Left renal pelvis (tissue), 4 donors: Measurements from ENCODE around the gene VPS4A. TPM values are rescaled to one million over a fixed set of nuclear protein-coding genes. Genes with fewer than 3 reads are reported as not detected.
"Not testable (repeated sequence)": the region's sequence is repeated elsewhere in the genome, so short reads cannot be mapped to it uniquely, and the experiment has no call there.

Source experiments
- DNase-seq, 4 donors: peaks; one replicate each; pipeline ENCODE4 v3.0.0-alpha.2; 2013; ENCODE audit warnings: low read depth in 4 of 4, low spot score in 3 of 4
- polyA plus RNA-seq, 4 donors: library from polyadenylated mRNA; unstranded; fragments of 120-200 nt; gene quantifications; one replicate each; pipeline ENCODE4 v1.2.1, GENCODE V29; 2013; ENCODE audit not compliant: insufficient read length in 4 of 4

VPS4A gene
- polyA plus RNA-seq, 4 donors = 38.5 to 54.1 (median 43.0) TPM

DNA sequence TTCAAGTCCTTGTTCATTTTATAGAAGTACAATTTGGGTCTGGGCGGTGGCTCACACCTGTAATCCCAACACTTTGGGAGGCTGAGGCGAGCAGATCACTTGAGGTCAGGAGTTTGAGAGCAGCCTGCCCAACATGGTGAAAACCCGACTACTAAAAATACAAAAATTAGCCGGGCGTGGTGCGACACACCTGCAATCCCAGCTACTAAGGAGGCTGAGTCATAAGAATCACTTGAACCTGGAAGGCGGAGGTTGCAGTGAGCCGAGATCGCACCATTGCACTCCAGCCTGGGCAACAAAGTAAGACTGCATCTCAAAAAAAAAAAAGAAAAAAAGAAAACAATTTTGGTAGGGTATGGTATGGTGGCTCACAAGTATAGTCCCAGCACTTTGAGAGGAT, 48.9 kb downstream of the VPS4A start:
- DNase-seq = not testable (repeated sequence)

GRCh38 chr16:69363281-69363717, 52.1 kb downstream of the VPS4A start:
- no peak for DNase-seq

GRCh38 chr16:69364088-69364487, 52.9 kb downstream of the VPS4A start:
- no peak for DNase-seq

DNA sequence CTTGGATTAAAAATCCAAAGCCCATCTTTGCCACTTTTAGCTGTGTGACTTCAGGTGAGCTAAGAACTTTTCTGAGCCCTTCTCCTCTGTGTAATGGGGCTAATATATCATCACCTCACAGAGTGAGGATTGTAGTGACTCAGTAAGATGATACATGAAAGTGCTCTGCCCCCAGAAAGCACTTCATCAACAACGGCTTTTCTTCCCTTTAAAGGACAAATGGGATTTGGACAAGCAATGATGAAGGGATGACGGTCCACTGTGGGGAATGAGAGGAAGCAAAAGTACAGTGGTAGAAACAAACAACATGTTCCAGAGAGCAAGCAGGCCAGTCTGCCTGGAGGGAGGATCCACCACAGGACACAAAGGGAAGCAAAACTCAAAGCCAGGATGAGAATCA, 54.8 kb downstream of the VPS4A start:
- no peak for DNase-seq

- DNase-seq = no peak
Observed at GRCh38 chr16:69366431-69366830, 55.3 kb downstream of the VPS4A start.

DNA sequence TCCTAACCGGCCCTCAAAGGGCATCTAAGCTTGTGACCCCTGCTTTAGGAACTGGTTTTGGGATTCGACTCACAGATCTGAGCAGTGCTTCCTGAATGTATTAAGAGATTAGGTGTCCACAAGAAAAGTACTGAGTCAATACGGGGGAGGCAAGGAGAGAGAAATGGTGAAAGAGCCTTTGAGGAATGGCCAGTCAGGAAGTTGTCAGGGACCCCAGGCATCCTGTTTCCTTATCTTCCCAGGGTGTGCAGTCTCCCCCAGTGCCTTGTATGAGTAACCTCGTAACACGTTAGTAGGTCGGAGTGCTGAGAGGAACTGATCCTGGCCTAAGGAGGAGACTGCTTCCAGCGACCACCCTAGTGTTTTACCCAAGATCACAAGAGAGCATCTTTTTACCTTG, 56.8 kb downstream of the VPS4A start:
- no peak for DNase-seq

DNA sequence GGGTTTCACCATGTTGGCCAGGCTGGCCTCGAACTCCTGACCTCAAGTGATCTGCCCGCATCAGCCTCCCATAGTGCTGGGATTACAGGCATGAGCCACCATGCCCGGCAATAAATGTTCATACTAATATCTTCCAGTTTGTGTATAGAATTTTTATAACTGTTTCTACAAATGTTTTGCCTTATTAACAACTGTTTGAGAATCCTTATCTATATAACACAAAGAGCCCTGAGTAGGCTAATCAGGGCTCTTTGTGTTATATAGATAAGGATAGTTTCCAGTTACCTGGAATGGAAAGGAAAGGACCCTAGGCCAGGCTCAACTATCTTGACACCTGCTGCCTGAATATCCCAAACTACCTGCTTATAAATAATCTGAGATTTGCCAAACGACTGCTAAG, 57.7 kb downstream of the VPS4A start:
- no peak for DNase-seq

DNA sequence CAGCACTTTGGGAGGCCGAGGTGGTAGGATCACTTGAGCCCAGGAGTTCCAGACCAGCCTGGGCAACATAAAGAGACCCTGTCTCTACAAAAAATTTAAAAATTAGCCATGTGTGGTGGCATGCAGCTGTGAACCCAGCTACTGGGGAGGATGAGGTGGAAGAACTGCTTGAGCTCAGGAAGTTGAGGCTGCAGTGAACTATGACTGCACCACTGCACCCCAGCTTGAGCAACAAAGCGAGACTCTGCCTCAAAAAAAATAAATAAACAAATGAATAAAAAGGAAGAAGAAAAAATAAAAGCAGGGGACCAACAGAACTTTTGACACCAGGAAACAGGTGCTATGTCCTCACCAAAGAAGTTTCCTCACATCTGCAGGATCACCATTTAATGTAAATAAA, 60.4 kb downstream of the VPS4A start:
- no peak for DNase-seq

GRCh38 chr16:69373019-69373418, 61.9 kb downstream of the VPS4A start:
- no peak for DNase-seq

Other genes starting within 250 kb of the VPS4A start
- gene HAS3, start 205.7 kb upstream of the VPS4A start, polyA plus RNA-seq = 1 to 10 TPM; 1.2 to 4.9 (median 4.7) TPM
- gene CHTF8, start 178.8 kb upstream of the VPS4A start, polyA plus RNA-seq = 100 to 1,000 TPM; 106 to 173 (median 156) TPM
- gene UTP4, start 178.7 kb upstream of the VPS4A start, polyA plus RNA-seq = 10 to 100 TPM; 37.3 to 63.4 (median 56.7) TPM
- gene SNTB2, start 124.2 kb upstream of the VPS4A start, polyA plus RNA-seq = 10 to 100 TPM; 12.6 to 23.8 (median 13.2) TPM
- gene PDF, start 19.2 kb downstream of the VPS4A start, polyA plus RNA-seq = 1 to 10 TPM; 2.2 to 7.5 (median 3.5) TPM
- 10 to 100 TPM; 24.0 to 39.3 (median 27.8) TPM for gene COG8, start 28.2 kb downstream of the VPS4A start, polyA plus RNA-seq
- gene NIP7, start 28.4 kb downstream of the VPS4A start, polyA plus RNA-seq = 10 to 100 TPM; 26.0 to 37.2 (median 32.1) TPM
- 1 to 10 TPM; 1.2 to 4.0 (median 3.5) TPM for gene TMED6, start 40.4 kb downstream of the VPS4A start, polyA plus RNA-seq
- gene TERF2, start 74.7 kb downstream of the VPS4A start, polyA plus RNA-seq = 10 to 100 TPM; 29.9 to 47.7 (median 44.9) TPM
- gene CYB5B, start 113.3 kb downstream of the VPS4A start, polyA plus RNA-seq = 100 to 1,000 TPM in 3 of 4 donors, 10 to 100 TPM in 1; 96.0 to 150 (median 132) TPM